ENCODE measurements around the gene RMDN2.

Gene RMDN2, protein sequence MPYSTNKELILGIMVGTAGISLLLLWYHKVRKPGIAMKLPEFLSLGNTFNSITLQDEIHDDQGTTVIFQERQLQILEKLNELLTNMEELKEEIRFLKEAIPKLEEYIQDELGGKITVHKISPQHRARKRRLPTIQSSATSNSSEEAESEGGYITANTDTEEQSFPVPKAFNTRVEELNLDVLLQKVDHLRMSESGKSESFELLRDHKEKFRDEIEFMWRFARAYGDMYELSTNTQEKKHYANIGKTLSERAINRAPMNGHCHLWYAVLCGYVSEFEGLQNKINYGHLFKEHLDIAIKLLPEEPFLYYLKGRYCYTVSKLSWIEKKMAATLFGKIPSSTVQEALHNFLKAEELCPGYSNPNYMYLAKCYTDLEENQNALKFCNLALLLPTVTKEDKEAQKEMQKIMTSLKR

DNA sequence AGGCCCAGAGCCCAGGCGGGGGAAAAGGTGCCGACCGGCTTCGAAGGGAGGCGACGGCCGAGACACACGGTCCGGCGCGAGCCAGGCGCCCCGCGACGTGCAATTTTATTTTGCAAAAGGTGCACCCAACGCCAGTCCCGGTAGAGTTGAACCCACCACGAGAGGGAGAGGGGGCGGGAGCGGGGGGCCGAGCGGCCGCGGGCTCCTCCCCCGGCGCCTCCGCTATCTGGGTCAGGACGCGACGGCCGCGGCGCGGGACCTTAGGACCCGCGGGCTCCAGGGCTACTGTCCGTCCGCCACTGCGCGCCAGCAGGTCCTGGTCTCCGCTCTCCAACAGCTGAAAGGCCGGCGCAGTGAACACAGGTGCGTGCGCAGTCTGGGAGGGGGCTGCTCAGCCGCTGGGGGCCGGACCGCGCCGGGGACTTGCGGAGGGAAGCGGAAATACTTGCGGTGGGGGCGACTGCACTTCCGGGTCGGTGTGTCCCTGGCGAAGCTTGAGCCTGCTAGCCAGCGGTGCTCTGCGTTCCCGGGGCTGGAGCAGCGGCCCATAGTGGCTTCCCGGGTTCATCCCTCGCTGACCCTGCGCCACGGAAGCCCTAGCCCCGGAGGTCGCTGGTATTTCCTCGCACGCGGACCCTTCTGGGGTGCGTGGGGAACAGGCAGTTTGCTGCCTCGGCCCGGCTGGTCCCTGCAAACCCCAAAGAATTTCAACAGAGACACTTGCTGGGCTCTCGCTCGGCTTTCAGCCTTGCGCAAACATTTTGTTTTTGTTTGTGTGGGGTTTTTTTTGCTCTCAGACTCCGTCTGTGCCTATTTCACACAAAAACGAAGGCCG is at the start of gene RMDN2:
TSS of gene RMDN2 (plus strand) at position 225 of the 835 bp plus-strand sequence. CDS start 3,991 bp downstream, outside the sequence.
- H3K36me3 Mint-ChIP-seq (ENCODE audit: low read depth) = peaks cover 10% of the 10 kb centered on the region
- peaks cover 5% of the 10 kb centered on the region for H3K27me3 Mint-ChIP-seq
- peaks cover 19% of the 10 kb centered on the region for H3K4me1 Mint-ChIP-seq (ENCODE audit: low read depth)
- H3K9me3 Mint-ChIP-seq = no peaks in the 10 kb centered on the region
- peak within 1 kb of the TSS; percentile 94 for H3K27ac Mint-ChIP-seq
- peak within 1 kb of the TSS; percentile 91 for H3K4me3 Mint-ChIP-seq

DNA sequence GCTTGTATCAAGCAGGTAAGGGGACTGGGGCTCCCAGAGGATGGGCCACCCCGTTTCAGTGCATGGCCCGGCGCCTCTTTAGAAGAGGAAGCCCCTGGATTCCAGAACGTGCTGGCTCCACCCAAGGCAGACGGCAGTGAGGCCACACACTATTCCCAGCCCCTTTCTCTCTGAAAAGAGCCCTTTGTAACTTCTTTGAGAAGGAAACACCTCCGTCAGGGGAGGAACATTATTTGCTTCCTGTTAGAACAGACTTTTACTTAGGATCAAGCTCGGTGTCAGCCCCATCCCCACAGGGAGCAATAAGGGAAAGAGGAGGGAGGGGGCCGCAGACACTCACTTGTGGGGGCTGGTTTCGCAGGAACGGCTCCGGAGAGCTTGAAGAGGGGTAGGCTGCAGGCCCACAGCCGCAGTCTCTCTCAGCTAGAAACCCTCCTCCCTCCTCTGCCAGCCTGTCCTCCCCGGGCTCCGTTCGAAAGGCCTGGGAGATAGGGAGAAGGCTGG is 49.6 kb upstream of the RMDN2 start:
- Mint-ChIP-seq H3K4me3 (no peak overlapping the region), H3K27ac (no peak overlapping the region), H3K9me3 (no peaks in the 10 kb centered on the region), H3K36me3 (ENCODE audit: low read depth) (no peaks in the 10 kb centered on the region), H3K4me1 (ENCODE audit: low read depth) (peaks cover 43% of the 10 kb centered on the region), H3K27me3 (peaks cover 8% of the 10 kb centered on the region)

DNA sequence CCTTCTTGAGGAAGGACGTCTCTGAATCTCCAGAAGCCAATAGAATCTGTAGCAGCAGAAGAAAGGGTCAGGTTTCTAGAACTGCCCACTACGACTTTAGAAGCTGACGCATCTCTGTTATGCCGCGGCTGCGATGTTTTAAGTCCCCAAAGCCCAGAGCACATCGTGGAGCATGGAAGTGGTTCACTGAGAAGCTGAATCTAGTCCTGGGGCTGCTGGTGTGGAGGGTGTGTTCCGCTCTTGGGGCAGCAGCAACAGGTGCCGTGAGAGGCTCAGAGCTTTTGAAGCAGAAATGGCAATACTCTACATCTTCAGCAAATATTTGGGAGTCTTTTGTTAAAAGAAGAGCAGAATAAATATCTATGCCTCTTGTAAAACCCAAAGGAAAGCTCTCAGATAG is 48.9 kb upstream of the RMDN2 start:
- H3K4me1 Mint-ChIP-seq (ENCODE audit: low read depth) = peaks cover 36% of the 10 kb centered on the region
- no peaks in the 10 kb centered on the region for H3K9me3 Mint-ChIP-seq
- no peaks in the 10 kb centered on the region for H3K36me3 Mint-ChIP-seq (ENCODE audit: low read depth)
- no peak overlapping the region for H3K27ac Mint-ChIP-seq
- peaks cover 16% of the 10 kb centered on the region for H3K27me3 Mint-ChIP-seq
- H3K4me3 Mint-ChIP-seq = no peak overlapping the region

GRCh38 chr2:37877457-37878315 is 47.4 kb upstream of the RMDN2 start:
- H3K27ac Mint-ChIP-seq = peak overlapping the region; percentile 23
- H3K36me3 Mint-ChIP-seq (ENCODE audit: low read depth) = no peaks in the 10 kb centered on the region
- peaks cover 21% of the 10 kb centered on the region for H3K4me1 Mint-ChIP-seq (ENCODE audit: low read depth)
- peak overlapping the region; percentile 7 for H3K4me3 Mint-ChIP-seq
- H3K9me3 Mint-ChIP-seq = no peaks in the 10 kb centered on the region
- H3K27me3 Mint-ChIP-seq = peaks cover 20% of the 10 kb centered on the region

DNA sequence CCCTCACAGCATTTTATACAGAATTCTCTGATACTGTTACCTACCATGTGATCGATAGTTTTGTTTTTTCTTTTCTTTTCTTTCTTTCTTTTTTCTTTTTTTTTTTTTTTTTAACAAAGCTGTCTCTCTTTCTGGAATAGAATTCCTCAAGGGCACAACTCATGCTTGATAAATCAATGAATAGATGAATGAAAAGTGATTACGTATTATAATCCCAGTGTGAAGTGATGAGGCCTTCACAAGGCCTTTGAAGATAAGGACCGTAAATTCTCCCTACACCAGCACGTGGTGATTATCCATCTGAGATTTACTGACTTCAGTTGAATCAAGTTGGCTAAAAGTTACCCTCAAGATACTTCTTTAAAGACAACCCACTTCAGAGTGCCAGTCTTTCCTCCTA is 46.6 kb upstream of the RMDN2 start:
- no peaks in the 10 kb centered on the region for H3K9me3 Mint-ChIP-seq
- H3K4me1 Mint-ChIP-seq (ENCODE audit: low read depth) = peaks cover 13% of the 10 kb centered on the region
- no peaks in the 10 kb centered on the region for H3K36me3 Mint-ChIP-seq (ENCODE audit: low read depth)
- no peak overlapping the region for H3K27ac Mint-ChIP-seq
- peaks cover 25% of the 10 kb centered on the region for H3K27me3 Mint-ChIP-seq
- H3K4me3 Mint-ChIP-seq = no peak overlapping the region

GRCh38 chr2:37880551-37880950 is 44.5 kb upstream of the RMDN2 start:
- no peaks in the 10 kb centered on the region for H3K36me3 Mint-ChIP-seq (ENCODE audit: low read depth)
- H3K9me3 Mint-ChIP-seq = no peaks in the 10 kb centered on the region
- peaks cover 7% of the 10 kb centered on the region for H3K4me1 Mint-ChIP-seq (ENCODE audit: low read depth)
- peaks cover 39% of the 10 kb centered on the region for H3K27me3 Mint-ChIP-seq
- H3K27ac Mint-ChIP-seq = no peak overlapping the region
- H3K4me3 Mint-ChIP-seq = no peak overlapping the region

- H3K36me3 Mint-ChIP-seq (ENCODE audit: low read depth) = no peaks in the 10 kb centered on the region
- H3K4me1 Mint-ChIP-seq (ENCODE audit: low read depth) = peaks cover 11% of the 10 kb centered on the region
- no peak overlapping the region for H3K4me3 Mint-ChIP-seq
- H3K27ac Mint-ChIP-seq = no peak overlapping the region
- no peaks in the 10 kb centered on the region for H3K9me3 Mint-ChIP-seq
- peaks cover 43% of the 10 kb centered on the region for H3K27me3 Mint-ChIP-seq
These were observed 43.7 kb upstream of the RMDN2 start for GRCh38 chr2:37881397-37881796.

DNA sequence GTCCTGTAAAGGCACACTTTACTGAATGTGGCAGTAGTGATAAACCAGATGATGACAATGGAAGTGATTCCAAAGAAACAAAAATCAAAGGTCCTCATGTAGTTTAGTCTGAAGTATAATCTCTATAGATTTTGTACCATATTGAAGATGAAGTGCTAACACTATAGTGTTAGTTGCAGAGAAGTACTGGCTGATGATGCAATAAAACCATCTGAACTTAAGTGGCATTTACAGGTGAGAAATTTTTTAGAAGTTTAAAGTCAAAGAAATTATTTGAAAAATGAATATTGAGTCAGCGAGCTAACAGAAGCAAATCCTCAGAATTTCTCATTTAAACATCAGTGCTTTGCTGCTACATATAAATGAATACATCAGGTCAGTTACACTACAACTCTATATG is 43.1 kb upstream of the RMDN2 start:
- H3K9me3 Mint-ChIP-seq = no peaks in the 10 kb centered on the region
- no peaks in the 10 kb centered on the region for H3K36me3 Mint-ChIP-seq (ENCODE audit: low read depth)
- H3K27me3 Mint-ChIP-seq = peaks cover 43% of the 10 kb centered on the region
- peaks cover 12% of the 10 kb centered on the region for H3K4me1 Mint-ChIP-seq (ENCODE audit: low read depth)
- no peak overlapping the region for H3K4me3 Mint-ChIP-seq
- H3K27ac Mint-ChIP-seq = no peak overlapping the region

DNA sequence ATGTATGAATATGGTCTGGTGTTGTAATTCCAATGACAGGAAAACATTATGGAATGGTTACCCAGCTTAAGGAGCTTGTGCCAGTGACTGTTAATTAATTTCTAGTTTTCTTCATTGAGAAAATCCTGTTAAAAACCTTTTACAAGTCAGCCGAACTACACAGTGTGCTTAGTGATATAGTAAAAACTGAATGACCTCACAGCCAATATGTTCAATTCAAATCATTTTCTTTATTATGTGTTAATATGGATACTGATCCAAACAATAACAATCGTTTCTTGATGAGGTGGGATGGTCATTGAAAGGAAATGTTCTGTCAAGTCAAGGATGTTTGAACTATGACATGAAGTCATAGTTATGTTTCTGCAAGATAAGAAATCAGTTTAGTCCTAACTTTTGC is 41.6 kb upstream of the RMDN2 start:
- Mint-ChIP-seq H3K4me3 (no peak overlapping the region), H3K9me3 (no peaks in the 10 kb centered on the region), H3K27me3 (peaks cover 47% of the 10 kb centered on the region), H3K4me1 (ENCODE audit: low read depth) (peaks cover 9% of the 10 kb centered on the region), H3K27ac (no peak overlapping the region), H3K36me3 (ENCODE audit: low read depth) (no peaks in the 10 kb centered on the region)

- no peak overlapping the region for H3K4me3 Mint-ChIP-seq
These were observed 39.6 kb upstream of the RMDN2 start for GRCh38 chr2:37885329-37885993.

DNA sequence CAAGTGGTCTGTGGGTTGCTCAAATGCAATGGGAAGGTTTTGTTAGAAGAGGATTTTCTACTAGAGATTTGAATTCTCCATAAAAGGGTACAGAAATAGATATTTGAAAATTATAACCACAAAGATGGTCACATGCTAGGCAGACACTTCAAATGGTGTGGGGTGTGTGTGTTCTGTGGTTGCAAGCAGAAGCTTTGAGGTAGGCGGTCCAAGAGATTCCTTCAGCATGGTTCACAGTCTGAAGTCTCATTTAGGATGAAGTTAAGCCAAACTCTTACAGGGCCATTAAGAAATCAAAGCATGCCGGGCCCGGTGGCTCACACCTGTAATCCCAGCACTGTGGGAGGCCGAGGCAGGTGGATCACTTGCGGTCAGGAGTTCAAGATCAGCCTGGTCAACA is 38.3 kb upstream of the RMDN2 start:
- no peak overlapping the region for H3K27ac Mint-ChIP-seq
- H3K9me3 Mint-ChIP-seq = no peaks in the 10 kb centered on the region
- peaks cover 21% of the 10 kb centered on the region for H3K4me1 Mint-ChIP-seq (ENCODE audit: low read depth)
- H3K27me3 Mint-ChIP-seq = peaks cover 32% of the 10 kb centered on the region
- no peak overlapping the region for H3K4me3 Mint-ChIP-seq
- no peaks in the 10 kb centered on the region for H3K36me3 Mint-ChIP-seq (ENCODE audit: low read depth)

More at GRCh38 chr2:37885329-37885993, 39.6 kb upstream of the RMDN2 start:
- no peaks in the 10 kb centered on the region for H3K36me3 Mint-ChIP-seq (ENCODE audit: low read depth)
- H3K9me3 Mint-ChIP-seq = no peaks in the 10 kb centered on the region
- no peak overlapping the region for H3K27ac Mint-ChIP-seq
- H3K27me3 Mint-ChIP-seq = peaks cover 42% of the 10 kb centered on the region
- H3K4me1 Mint-ChIP-seq (ENCODE audit: low read depth) = peaks cover 9% of the 10 kb centered on the region

- Mint-ChIP-seq H3K36me3 (ENCODE audit: low read depth) (no peaks in the 10 kb centered on the region), H3K9me3 (no peaks in the 10 kb centered on the region), H3K4me3 (no peak overlapping the region), H3K4me1 (ENCODE audit: low read depth) (peaks cover 27% of the 10 kb centered on the region), H3K27ac (no peak overlapping the region), H3K27me3 (peaks cover 32% of the 10 kb centered on the region)
These were observed 37.8 kb upstream of the RMDN2 start for GRCh38 chr2:37887286-37887685.

DNA sequence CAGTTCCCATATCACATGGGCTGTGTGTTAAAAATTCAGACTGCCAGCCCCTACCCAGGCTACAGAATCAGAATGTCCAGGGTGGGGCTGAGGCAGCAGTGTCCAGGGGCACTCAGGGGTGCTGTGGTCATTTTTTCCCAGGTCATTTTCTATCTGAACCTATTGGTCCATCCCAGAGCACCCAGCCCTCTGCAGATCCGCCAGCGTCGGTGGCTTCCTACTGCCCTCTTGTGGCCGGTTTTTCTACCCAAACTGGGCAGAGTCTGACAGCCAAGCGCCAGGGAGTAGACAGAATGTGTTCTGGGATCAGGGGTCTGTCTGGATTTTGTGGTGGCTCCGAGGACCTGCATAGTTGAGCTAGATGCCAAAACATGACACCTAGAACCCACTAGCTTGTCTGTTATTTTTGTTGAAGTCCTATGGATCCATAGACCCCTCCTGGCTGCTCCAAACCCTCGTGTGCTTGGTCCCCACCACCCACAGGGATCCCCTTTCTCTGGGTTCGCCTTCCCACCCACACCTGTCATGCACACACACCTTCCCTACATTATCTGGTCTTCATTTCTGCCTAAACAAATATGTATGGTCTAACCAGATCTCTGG is 34.1 kb upstream of the RMDN2 start:
- Mint-ChIP-seq H3K27me3 (peaks cover 10% of the 10 kb centered on the region), H3K9me3 (no peaks in the 10 kb centered on the region), H3K27ac (no peak overlapping the region), H3K4me1 (ENCODE audit: low read depth) (peaks cover 52% of the 10 kb centered on the region), H3K36me3 (ENCODE audit: low read depth) (no peaks in the 10 kb centered on the region), H3K4me3 (no peak overlapping the region)
